ENCODE results near the gene B3GAT1. TPM values are rescaled to one million over a fixed set of nuclear protein-coding genes. Genes with fewer than 3 reads are reported as not detected.

Gene B3GAT1
- total RNA-seq, 4 donors from 2014 or later: 0.14 to 0.16 TPM; not detected in 2

DNA sequence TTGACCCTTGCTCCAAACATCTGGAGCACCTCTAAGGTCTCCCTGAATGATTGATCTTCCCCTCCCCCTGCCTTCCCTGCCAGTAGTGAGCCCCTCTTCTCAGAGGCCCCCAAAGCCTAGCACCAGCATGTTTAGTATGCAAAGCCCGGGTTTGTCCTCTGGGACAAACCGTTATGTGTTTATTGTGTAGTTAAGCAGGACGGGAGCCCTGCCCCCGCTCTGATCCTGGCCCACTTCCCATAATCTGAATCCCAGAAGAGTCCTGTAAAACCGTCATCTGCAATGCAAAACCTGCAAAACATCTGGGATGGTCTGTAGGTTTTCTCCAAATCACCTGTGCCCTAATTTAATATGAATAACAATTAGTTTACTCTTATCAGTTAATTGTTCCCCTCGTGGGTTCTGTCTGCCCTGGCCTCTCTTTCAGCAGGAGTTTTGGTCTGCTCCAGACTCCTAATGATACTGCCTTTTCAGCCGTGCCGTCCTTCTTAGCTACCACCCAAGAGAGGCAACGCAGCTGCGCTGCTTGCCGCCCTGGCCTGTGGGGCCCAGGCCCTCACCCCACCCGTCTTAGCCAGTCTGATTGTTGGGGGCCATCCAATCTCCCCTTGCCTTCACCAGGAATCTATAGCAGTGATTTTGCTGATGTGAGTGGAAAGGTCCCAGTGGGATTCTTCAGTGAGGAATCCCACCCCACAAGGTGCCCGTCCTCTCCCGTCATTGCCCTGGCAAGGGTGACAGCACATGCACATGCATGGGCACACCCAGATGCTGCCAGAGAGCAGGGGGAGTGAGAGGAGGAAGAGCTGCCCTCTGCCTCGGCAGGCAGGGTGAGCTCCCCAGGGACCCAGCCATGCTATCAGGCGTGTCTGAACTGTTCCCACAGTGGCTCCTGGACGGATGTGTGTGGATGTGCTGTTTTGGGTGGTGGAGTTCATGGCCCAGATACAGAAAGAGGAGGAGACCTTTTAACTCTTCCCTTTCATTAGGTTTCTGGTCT is 3.0 kb upstream of the B3GAT1 start:
- intact Hi-C loops (cut with DNase I; ENCODE audit: low total_unique reads) (no loop called here), in situ Hi-C loops (cut with MboI; ENCODE audit: low pct_ligation_motif_present in 1 of 4, low pct_unique_long_range_greater_than_20kb in 1 of 4, low sequenced_read_pairs in 3 of 4) (no loop called here)
- Histone ChIP-seq H3K27me3 (peaks cover 76% of the 10 kb centered on the region), H3K4me1 (peaks cover 0 to 15% (median 13%) of the 10 kb centered on the region in 4 donors), H3K9me3 (no peaks in the 10 kb centered on the region), H3K36me3 (no peaks in the 10 kb centered on the region), H3K27ac (no peak overlapping the region), H3K4me3 (no peak overlapping the region)
- no peak for TF ChIP-seq POLR2AphosphoS5 (IDR thresholded peaks at IDR 0.05)
- DNase-seq: no peak
- 13 to 33% methylated on average over 4 to 17 of the region's 17 CpGs for WGBS, 2 donors (ENCODE audit: low coverage in 1 of 2)

DNA sequence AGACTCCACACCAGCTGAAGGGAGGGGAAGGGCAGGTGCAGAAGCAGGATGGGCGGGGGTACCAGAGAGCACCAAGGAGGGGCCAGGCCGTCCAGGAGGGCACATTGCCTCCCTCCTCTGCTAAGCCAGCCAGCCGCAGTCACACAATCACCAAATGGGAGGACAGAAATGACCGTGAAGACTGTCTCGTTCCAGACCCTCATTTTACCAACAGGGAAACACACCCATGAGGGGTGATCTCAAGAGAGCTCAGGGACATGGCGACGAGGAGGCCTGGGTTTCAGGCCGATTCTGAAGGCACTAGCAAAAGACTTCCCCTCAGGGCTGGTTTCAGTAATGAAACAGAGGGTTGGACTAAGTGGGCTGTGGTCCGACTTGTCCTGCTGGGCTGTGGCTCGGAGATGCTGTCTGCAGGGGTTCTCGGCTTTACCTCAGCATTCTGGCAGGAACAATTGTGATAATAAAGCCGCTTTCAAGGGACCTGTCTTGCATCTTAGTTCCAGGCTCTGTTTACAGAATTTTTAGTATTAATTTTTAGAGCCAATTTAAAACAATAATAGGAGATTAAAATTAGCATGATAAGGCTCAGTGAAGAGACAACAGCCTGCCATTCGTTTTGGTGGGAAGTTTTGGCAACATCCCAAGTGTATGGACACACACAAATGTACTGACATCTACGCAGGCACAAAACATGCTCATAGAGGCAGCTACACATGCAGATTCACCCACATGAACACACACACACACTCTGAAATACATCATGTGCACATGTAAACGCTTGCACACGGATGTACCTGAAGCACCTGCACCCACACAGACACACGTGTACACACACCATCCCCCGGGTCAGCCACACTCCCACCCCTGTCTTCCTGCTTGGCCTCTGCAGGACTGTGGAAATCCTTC is 2.0 kb upstream of the B3GAT1 start:
- TF ChIP-seq POLR2A (IDR thresholded peaks at IDR 0.05): no peak
- no peak for TF ChIP-seq CTCF (IDR thresholded peaks at IDR 0.05)
- TF ChIP-seq EP300 (IDR thresholded peaks at IDR 0.05; ENCODE audit: low read depth): no peak
- no peak for TF ChIP-seq POLR2AphosphoS5 (IDR thresholded peaks at IDR 0.05)
- intact Hi-C loops (cut with DNase I; ENCODE audit: low total_unique reads): no loop called here
- 32 to 37% methylated on average over 7 to 18 of the region's 18 CpGs for WGBS, 2 donors (ENCODE audit: low coverage in 1 of 2)
- in situ Hi-C loops (cut with MboI; ENCODE audit: low pct_ligation_motif_present in 1 of 4, low pct_unique_long_range_greater_than_20kb in 1 of 4, low sequenced_read_pairs in 3 of 4): no loop called here
- Histone ChIP-seq H3K4me1 (peaks cover 0 to 15% (median 13%) of the 10 kb centered on the region in 4 donors), H3K27ac (no peak overlapping the region), H3K9me3 (no peaks in the 10 kb centered on the region), H3K4me3 (no peak overlapping the region), H3K36me3 (no peaks in the 10 kb centered on the region), H3K27me3 (peaks cover 85% of the 10 kb centered on the region)
- DNase-seq: no peak

DNA sequence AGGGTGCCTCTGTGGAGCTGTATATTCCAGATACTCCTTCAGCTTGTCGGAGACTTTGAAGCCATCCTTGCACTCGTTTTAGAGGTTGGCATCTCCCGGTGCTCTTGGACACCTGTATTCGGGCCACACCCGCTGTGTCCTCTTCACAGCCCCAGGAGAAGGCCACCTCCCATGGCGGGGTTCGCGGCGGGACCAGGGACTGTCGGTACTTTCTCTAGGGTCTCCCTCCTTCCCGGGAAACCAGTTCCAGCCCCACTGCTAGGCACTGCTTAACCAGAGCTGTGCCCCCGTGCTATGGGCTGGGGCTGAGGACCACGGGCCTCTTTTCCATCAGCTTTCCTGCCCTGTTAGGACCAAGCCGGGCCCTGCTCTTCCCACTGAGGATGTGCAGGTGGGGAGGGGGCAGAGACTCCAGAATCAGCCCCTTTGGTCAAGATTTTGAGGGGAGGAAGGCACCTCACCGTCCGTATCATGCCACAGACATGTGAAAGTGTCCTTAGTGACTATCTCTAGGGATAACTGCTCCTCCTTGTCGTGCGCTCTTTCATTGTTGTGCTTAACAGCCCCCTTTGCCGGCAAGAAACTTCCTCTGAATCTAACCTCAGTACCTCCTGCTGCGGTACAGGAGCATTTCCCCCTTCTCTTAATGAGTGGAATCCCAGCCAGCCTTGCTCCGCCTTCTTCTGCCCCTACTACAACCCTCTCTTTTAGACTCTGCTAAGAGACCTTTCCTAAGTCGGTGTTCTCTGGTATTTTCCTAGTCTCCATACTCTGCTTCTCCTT is 1.2 kb upstream of the B3GAT1 start:
- Histone ChIP-seq H3K27ac (no peak overlapping the region), H3K9me3 (no peaks in the 10 kb centered on the region), H3K36me3 (no peaks in the 10 kb centered on the region), H3K4me3 (peak overlapping the region in 1 of 4 donors; percentile 42), H3K27me3 (peaks cover 86% of the 10 kb centered on the region), H3K4me1 (peaks cover 0 to 15% (median 13%) of the 10 kb centered on the region in 4 donors)
- DNase-seq: no peak
- WGBS, 2 donors (ENCODE audit: low coverage in 1 of 2): 12 to 29% methylated on average over 5 to 22 of the region's 22 CpGs
- in situ Hi-C loops (cut with MboI; ENCODE audit: low pct_ligation_motif_present in 1 of 4, low pct_unique_long_range_greater_than_20kb in 1 of 4, low sequenced_read_pairs in 3 of 4): no loop called here
- TF ChIP-seq POLR2AphosphoS5 (IDR thresholded peaks at IDR 0.05): no peak
- TF ChIP-seq POLR2A (IDR thresholded peaks at IDR 0.05): no peak
- no peak for TF ChIP-seq CTCF (IDR thresholded peaks at IDR 0.05)
- no peak for TF ChIP-seq EP300 (IDR thresholded peaks at IDR 0.05; ENCODE audit: low read depth)
- intact Hi-C loops (cut with DNase I; ENCODE audit: low total_unique reads): no loop called here

- in situ Hi-C loops (cut with MboI; ENCODE audit: low pct_ligation_motif_present in 1 of 4, low pct_unique_long_range_greater_than_20kb in 1 of 4, low sequenced_read_pairs in 3 of 4): no loop called here
- Histone ChIP-seq H3K27me3 (peaks cover 77% of the 10 kb centered on the region), H3K4me3 (no peak overlapping the region), H3K36me3 (no peaks in the 10 kb centered on the region), H3K27ac (no peak overlapping the region), H3K9me3 (no peaks in the 10 kb centered on the region), H3K4me1 (peaks cover 0 to 15% (median 13%) of the 10 kb centered on the region in 4 donors)
- TF ChIP-seq POLR2AphosphoS5 (IDR thresholded peaks at IDR 0.05): no peak
- no peak for TF ChIP-seq POLR2A (IDR thresholded peaks at IDR 0.05)
- no peak for TF ChIP-seq EP300 (IDR thresholded peaks at IDR 0.05; ENCODE audit: low read depth)
- no peak for TF ChIP-seq CTCF (IDR thresholded peaks at IDR 0.05)
- no peak for DNase-seq
- intact Hi-C loops (cut with DNase I; ENCODE audit: low total_unique reads): no loop called here
- 73 to 90% methylated on average over 2 to 5 of the region's 5 CpGs for WGBS, 2 donors (ENCODE audit: low coverage in 1 of 2)
Observed at GRCh38 chr11:134410766-134411165, 1.3 kb downstream of the B3GAT1 start.

Measured in transverse colon (tissue), 4 donors.